GM12873 (cell line): ENCODE data around the gene A2ML1.

ENCODE experiments used
- TF ChIP-seq, protein P1 (sequence below): IDR thresholded peaks from 2 replicates; pipeline ENCODE4 v1.5.1; 2012; ENCODE audit warnings: low read depth, mild to moderate bottlenecking, moderate library complexity, low read length, control low read depth; ENCODE audit not compliant: insufficient read depth; ENCODE audit errors: missing control alignments

Gene A2ML1

DNA sequence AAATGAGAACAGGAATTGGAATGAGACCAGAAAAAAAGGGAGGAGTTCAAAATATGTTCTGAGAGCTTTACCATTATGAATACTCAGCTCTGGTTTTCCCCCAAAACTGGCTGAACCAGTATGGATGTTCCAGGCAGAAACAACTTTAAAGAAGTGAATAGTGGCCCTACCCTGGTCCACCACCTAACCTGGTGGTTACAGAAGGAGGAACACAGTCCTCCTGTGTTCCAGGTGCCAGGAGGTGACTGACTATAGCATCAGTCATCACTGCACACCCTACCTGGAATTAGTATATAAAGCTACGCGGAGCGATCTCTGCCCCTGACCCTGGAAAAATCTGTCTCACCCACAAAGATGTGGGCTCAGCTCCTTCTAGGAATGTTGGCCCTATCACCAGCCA lies at the start of gene A2ML1:
Gene A2ML1, plus strand, starts transcription at position 324 of the 400 bp plus-strand sequence. Its CDS starts 31 bp downstream, at position 355.
- TF ChIP-seq, protein P1, sequence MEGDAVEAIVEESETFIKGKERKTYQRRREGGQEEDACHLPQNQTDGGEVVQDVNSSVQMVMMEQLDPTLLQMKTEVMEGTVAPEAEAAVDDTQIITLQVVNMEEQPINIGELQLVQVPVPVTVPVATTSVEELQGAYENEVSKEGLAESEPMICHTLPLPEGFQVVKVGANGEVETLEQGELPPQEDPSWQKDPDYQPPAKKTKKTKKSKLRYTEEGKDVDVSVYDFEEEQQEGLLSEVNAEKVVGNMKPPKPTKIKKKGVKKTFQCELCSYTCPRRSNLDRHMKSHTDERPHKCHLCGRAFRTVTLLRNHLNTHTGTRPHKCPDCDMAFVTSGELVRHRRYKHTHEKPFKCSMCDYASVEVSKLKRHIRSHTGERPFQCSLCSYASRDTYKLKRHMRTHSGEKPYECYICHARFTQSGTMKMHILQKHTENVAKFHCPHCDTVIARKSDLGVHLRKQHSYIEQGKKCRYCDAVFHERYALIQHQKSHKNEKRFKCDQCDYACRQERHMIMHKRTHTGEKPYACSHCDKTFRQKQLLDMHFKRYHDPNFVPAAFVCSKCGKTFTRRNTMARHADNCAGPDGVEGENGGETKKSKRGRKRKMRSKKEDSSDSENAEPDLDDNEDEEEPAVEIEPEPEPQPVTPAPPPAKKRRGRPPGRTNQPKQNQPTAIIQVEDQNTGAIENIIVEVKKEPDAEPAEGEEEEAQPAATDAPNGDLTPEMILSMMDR = no peak

DNA sequence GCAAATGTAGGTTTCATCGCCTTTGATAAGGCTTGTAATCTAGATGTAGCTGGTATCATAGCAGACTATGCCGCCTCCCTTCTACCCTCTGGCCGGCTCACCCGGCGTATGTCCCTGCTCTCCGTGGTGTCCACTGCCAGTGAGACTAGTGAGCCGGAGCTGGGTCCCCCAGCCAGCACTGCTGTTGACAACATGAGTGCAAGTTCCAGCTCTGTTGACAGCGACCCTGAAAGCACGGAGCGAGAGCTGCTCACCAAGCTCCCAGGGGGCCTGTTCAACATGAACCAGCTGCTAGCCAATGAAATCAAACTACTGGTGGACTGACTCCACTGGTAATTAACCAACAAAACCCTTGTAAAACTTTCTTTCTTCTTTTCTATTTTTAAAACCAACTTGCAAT lies 49.0 kb upstream of the A2ML1 start:
- TF ChIP-seq, protein P1 = no peak

DNA sequence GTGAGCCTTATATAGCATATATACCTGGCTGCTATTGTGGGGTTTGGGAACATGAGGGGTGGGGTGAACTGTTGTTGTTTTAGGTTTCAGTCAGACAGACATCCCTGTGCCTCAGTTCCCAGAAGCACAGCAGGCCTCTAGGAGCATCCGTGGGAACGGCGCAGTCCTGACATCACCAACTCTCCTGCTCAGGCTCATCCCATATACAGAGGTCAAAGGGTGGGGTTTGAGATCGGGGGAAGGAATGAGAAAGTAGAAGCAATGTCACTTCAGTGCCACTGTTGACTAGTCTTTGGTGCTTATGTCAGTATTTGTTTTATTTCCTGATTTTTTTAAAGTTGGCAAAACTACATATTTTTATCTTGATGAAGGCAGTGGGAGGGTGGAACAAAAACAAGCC lies 43.1 kb upstream of the A2ML1 start:
- TF ChIP-seq, protein P1 = no peak

DNA sequence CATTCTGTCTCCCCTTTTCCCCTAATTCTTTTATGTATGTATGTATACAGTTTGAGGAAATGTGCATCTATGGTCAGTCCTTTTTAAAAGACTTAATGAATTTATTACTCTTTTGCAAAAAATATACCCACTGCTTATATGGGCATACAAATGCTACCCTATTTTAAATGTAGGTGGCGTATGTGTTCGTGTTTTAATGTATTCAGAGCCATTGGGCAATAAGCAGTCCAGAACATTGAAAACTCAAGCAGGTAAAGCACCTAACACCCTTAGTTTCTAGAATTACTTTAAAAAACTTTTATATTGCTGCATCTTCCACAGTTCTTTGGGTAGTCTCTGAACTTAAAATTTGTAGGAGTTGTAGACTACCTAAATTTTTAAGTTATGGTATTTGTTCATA lies 42.6 kb upstream of the A2ML1 start:
- TF ChIP-seq, protein P1 = no peak

DNA sequence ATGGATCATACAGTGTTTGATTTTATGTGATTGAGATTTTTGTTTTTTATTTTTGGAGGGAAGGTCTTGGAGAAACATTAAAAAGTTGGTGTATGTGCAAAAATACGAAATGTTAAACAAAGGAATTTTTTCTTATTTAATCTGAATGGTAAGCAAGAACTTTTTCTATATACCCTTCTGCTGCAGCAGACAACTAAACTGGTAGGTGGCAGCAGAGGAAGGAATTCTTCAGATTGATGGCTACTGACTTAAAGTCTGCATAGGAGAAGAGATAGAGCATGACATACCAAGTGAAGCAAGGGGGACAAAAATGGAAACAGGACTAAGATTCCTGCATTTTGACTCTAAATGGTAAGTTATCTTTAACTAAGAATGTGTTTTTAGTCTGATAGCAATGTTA lies 42.0 kb upstream of the A2ML1 start:
- TF ChIP-seq, protein P1 = peak; percentile 30

DNA sequence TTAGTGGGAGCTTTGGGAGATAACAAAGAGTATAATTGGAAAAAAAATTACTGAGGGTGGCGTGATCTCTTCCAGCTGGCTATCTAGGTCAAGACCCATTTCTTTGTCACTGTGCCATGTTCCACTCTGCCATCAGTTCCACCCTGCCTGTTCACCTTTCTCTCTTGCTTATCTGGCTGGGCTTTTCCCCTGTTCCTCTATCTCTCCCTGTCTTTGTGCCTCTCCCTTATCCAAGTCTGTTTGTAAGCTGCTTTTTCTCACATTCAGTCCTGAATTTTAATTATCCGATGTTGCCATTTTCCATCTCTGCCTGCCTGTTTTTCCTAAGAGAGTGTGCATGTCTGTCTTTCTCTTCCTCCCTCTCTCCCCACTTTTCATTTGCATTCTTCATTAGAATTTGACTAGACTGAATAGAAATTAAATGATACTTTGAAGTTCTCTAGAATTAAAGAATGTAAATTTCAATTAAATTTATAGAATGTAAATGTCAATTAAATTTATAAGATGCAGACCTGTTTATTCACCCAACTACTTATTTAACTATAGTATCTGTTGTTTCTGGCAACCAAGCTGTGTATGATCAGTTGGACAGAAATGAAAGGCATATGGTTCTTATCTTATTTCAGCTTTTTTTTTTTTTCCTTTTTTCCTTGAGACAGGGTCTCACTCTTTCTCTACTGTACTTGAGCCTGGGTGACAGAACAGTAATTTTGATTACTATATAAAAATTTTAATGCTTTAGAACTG lies 40.9 kb upstream of the A2ML1 start:
- TF ChIP-seq, protein P1 = no peak

DNA sequence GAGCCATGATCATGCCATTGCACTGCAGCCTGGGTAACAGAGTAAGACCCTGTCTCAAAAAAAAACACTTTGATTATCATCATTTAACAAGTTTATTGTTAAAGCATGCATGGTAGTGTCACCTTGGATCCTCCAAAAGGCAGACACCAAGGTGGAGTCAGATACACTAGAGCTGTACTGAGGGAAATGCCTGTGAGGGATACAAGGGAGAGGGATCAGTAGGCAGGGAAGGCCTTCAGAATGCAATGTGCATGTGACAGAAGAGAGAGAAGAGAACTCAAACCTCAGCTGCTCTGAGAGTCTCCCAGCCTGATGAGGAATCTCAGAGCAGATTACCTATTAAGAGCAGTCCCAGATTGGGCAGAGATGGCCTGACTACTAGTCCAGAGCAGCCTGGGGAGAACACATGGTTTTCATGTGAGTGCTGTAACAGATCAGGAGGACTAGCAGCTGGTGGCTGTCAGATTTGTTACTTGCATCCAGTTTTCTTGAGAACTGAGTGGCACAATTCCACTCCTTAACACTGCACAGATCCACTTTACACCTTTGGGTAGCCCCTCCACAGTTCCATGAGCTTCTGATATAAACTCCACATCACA lies 38.0 kb upstream of the A2ML1 start:
- TF ChIP-seq, protein P1 = no peak
